Measurements from ENCODE around the gene SGCD.

GRCh38 chr5:156683509-156683908 is 356.5 kb downstream of the SGCD start:
- TF ChIP-seq CTCF (conservative IDR thresholded peaks at IDR 0.05) (no peak), ZFX (IDR thresholded peaks at IDR 0.05) (no peak)

Measured in C4-2B (cell line).